HG03280 (cell line): Measurements from ENCODE around the gene PFKFB2.

Experiments used
- ATAC-seq: cut with Tn5 transposase; IDR thresholded peaks from one replicate; pipeline ENCODE4 v1.9.1; 2021; ENCODE audit warnings: mild to moderate bottlenecking, moderate library complexity; ENCODE audit not compliant: unreplicated experiment

The PFKFB2 gene

GRCh38 chr1:207021876-207022596, 31.0 kb upstream of the PFKFB2 start:
- ATAC-seq: no peak

GRCh38 chr1:207022996-207023679, 29.9 kb upstream of the PFKFB2 start:
- ATAC-seq: no peak

- ATAC-seq: no peak
Measured at GRCh38 chr1:207024202-207025145, 28.6 kb upstream of the PFKFB2 start.

GRCh38 chr1:207025146-207025880, 27.8 kb upstream of the PFKFB2 start:
- ATAC-seq: no peak

- no peak for ATAC-seq
Measured at GRCh38 chr1:207026104-207026534, 27.0 kb upstream of the PFKFB2 start.

GRCh38 chr1:207027206-207027777, 25.8 kb upstream of the PFKFB2 start:
- no peak for ATAC-seq

- ATAC-seq: no peak
Measured at GRCh38 chr1:207027921-207028320, 25.2 kb upstream of the PFKFB2 start.

- no peak for ATAC-seq
Measured at GRCh38 chr1:207028884-207029650, 24.0 kb upstream of the PFKFB2 start.

GRCh38 chr1:207029701-207030521, 23.2 kb upstream of the PFKFB2 start:
- ATAC-seq: no peak

- no peak for ATAC-seq
Measured at GRCh38 chr1:207030522-207031009, 22.5 kb upstream of the PFKFB2 start.

GRCh38 chr1:207031016-207031415, 22.1 kb upstream of the PFKFB2 start:
- no peak for ATAC-seq

GRCh38 chr1:207031632-207032264, 21.3 kb upstream of the PFKFB2 start:
- ATAC-seq: no peak

- ATAC-seq: no peak
Measured at GRCh38 chr1:207032528-207033017, 20.5 kb upstream of the PFKFB2 start, which contains the start of gene C1orf116. C1orf116 (minus strand) TSS chr1:207032756; CDS start chr1:207027598, 5,158 bp downstream.

GRCh38 chr1:207033302-207033701, 19.8 kb upstream of the PFKFB2 start:
- no peak for ATAC-seq

GRCh38 chr1:207034208-207034607, 18.9 kb upstream of the PFKFB2 start:
- ATAC-seq: no peak

GRCh38 chr1:207034998-207035397, 18.1 kb upstream of the PFKFB2 start:
- ATAC-seq: no peak

GRCh38 chr1:207035877-207036551, 17.1 kb upstream of the PFKFB2 start:
- ATAC-seq: no peak
